OCI-LY1 (cell line): ENCODE measurements around the gene PDE6B.

Experiments
- CTCF ChIP-seq: fragments of 200-600 bp; sonication (generic), shearing (Covaris generic); IDR thresholded peaks from 2 replicates; pipeline ENCODE4 v1.5.1; 2017; ENCODE audit warnings: mild to moderate bottlenecking, antibody characterized with exemption, low read length, moderate library complexity, mixed read lengths
- EZH2 ChIP-seq: fragments of 200-600 bp; sonication (generic), shearing (Covaris generic); IDR thresholded peaks from 2 replicates; pipeline ENCODE4 v1.8.0; 2017; ENCODE audit warnings: borderline replicate concordance, mixed run types, mild to moderate bottlenecking, antibody characterized with exemption, low read length, moderate library complexity, mixed read lengths

GRCh38 chr4:700587-701264 is 75.4 kb downstream of the PDE6B start:
- TF ChIP-seq CTCF (no peak), EZH2 (no peak)
